Type B pancreatic cell (in vitro differentiated cells): ENCODE data around the gene ERGIC3. TPM values are rescaled to one million over a fixed set of nuclear protein-coding genes. Genes with fewer than 3 reads are reported as not detected.
"Not testable (repeated sequence)": the region's sequence is repeated elsewhere in the genome, so short reads cannot be mapped to it uniquely, and the experiment has no call there.

Source experiments
- DNase-seq: peaks from one replicate; pipeline ENCODE4 v3.0.0; 2021; ENCODE audit warnings: mixed read lengths; ENCODE audit not compliant: unreplicated experiment; ENCODE audit errors: extremely low spot score
- H3K27ac Mint-ChIP-seq: 2 replicates; pipeline ENCODE4 v1.8.0; 2021; ENCODE audit warnings: mild to moderate bottlenecking, mixed read lengths
- H3K27me3 Mint-ChIP-seq: 2 replicates; pipeline ENCODE4 v1.8.0; 2021; ENCODE audit warnings: mixed read lengths
- H3K36me3 Mint-ChIP-seq: 2 replicates; pipeline ENCODE4 v1.8.0; 2021; ENCODE audit warnings: mixed read lengths
- H3K4me1 Mint-ChIP-seq: one replicate; pipeline ENCODE4 v1.8.0; 2021; ENCODE audit warnings: mixed read lengths; ENCODE audit not compliant: unreplicated experiment
- H3K4me3 Mint-ChIP-seq: 2 replicates; pipeline ENCODE4 v1.8.0; 2021; ENCODE audit warnings: mild to moderate bottlenecking, mixed read lengths
- H3K9me3 Mint-ChIP-seq: 2 replicates; pipeline ENCODE4 v1.8.0; 2021; ENCODE audit warnings: mixed read lengths
- total RNA-seq: library from RNA; stranded (reverse); gene quantifications from 2 replicates; pipeline ENCODE4 v1.2.1, GENCODE V29; 2021; ENCODE audit warnings: low replicate concordance
- TF ChIP-seq, protein P1 (sequence below): fragments of 200-600 bp; sonication (generic); conservative IDR thresholded peaks from 2 replicates; pipeline ENCODE4 v1.5.0; 2021; ENCODE audit warnings: antibody characterized with exemption, mild to moderate bottlenecking

ERGIC3 gene
- total RNA-seq, 1 donor from 2014 or later = 288 TPM

DNA sequence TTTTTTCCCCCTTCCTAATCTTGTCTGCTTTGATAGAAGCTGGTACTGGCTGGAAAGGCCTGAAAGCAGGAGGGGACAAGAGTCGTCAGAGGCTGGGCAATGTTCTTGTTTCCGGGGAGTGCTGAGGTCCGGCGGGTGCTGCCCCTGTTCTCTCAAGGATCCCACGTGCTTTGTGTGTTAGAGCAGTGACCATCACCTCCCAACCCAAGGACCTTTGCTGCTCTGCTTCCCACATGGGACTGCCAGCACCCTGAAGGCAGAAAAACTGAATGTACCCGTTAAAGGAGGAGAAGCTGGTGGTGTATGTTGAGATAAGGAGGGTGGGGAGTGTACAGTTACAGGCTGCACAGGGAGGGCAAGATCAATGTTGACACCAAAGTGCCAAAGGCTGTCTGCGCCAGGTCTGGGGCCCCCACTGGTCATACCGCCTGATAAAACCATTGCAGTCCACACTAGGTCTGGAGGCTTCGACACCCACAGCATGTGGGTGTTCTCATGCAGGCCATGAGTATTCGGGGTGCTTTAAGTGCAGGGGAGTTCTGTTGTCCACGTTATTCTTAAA lies 27.4 kb upstream of the ERGIC3 start:
- DNase-seq = no peak
- Mint-ChIP-seq H3K27me3 (no peaks in the 10 kb centered on the region), H3K27ac (no peak overlapping the region)

DNA sequence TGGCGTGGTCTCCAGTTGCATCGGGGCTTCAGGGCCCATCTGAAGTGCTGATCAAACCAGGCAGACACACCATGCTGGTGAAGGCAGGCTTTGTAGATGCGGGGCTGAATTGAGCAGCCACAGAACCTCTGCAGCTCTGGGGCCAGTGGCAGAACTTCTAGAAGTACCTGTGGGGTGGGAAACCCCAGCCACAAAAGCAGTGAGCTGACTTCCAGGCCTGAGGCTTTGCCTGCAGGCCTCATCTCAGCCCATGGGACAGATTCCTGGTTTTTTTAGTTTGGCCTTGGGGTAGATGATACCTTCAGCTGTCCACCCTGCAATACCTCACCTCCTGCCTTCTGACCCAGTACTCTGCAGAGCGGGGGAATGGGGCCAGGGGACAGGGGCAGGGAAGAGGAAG lies 26.5 kb upstream of the ERGIC3 start:
- H3K4me3 Mint-ChIP-seq = no peak overlapping the region
- H3K27ac Mint-ChIP-seq = no peak overlapping the region
- TF ChIP-seq, protein P1, sequence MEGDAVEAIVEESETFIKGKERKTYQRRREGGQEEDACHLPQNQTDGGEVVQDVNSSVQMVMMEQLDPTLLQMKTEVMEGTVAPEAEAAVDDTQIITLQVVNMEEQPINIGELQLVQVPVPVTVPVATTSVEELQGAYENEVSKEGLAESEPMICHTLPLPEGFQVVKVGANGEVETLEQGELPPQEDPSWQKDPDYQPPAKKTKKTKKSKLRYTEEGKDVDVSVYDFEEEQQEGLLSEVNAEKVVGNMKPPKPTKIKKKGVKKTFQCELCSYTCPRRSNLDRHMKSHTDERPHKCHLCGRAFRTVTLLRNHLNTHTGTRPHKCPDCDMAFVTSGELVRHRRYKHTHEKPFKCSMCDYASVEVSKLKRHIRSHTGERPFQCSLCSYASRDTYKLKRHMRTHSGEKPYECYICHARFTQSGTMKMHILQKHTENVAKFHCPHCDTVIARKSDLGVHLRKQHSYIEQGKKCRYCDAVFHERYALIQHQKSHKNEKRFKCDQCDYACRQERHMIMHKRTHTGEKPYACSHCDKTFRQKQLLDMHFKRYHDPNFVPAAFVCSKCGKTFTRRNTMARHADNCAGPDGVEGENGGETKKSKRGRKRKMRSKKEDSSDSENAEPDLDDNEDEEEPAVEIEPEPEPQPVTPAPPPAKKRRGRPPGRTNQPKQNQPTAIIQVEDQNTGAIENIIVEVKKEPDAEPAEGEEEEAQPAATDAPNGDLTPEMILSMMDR = no peak
- H3K9me3 Mint-ChIP-seq = no peaks in the 10 kb centered on the region
- no peaks in the 10 kb centered on the region for H3K4me1 Mint-ChIP-seq
- H3K27me3 Mint-ChIP-seq = no peaks in the 10 kb centered on the region
- no peak for DNase-seq
- peaks cover 3% of the 10 kb centered on the region for H3K36me3 Mint-ChIP-seq

More for the DNA sequence above, 27.4 kb upstream of the ERGIC3 start:
- TF ChIP-seq, protein P1 = no peak
- Mint-ChIP-seq H3K4me3 (no peak overlapping the region), H3K4me1 (no peaks in the 10 kb centered on the region), H3K9me3 (no peaks in the 10 kb centered on the region), H3K36me3 (peaks cover 3% of the 10 kb centered on the region)

- Mint-ChIP-seq H3K27ac (no peak overlapping the region), H3K4me1 (no peaks in the 10 kb centered on the region), H3K9me3 (no peaks in the 10 kb centered on the region), H3K27me3 (no peaks in the 10 kb centered on the region), H3K36me3 (peaks cover 3% of the 10 kb centered on the region), H3K4me3 (no peak overlapping the region)
- no peak for DNase-seq
- TF ChIP-seq, protein P1 = no peak
These were observed 25.8 kb upstream of the ERGIC3 start for GRCh38 chr20:35515949-35516645.

- no peaks in the 10 kb centered on the region for H3K9me3 Mint-ChIP-seq
These were observed 24.8 kb upstream of the ERGIC3 start for GRCh38 chr20:35517125-35517524.

DNA sequence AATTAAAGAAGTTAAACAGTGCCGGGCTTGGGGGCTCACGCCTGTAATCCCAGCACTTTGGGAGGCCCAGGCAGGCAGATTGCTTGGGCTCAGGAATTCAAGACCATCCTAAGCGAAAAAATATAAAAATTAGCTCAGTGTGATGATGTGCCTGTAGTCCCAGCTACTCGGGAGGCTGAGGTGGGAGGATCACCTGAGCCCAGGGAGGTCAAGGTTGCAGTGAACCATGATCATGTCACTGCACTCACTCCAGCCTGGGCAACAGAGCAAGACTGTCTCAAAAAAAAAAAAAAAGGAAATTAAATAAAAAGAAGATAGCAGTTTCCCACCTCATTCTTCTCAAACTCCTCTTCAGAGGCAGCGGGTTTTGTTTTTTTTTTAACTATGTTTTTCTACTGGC lies 24.1 kb upstream of the ERGIC3 start:
- not testable (repeated sequence) for H3K4me3 Mint-ChIP-seq, H3K27me3 Mint-ChIP-seq, H3K4me1 Mint-ChIP-seq, H3K36me3 Mint-ChIP-seq, H3K9me3 Mint-ChIP-seq, DNase-seq, H3K27ac Mint-ChIP-seq

More at GRCh38 chr20:35517125-35517524, 24.8 kb upstream of the ERGIC3 start:
- H3K27me3 Mint-ChIP-seq = no peaks in the 10 kb centered on the region
- TF ChIP-seq, protein P1 = no peak
- no peaks in the 10 kb centered on the region for H3K4me1 Mint-ChIP-seq
- H3K36me3 Mint-ChIP-seq = no peaks in the 10 kb centered on the region
- no peak for DNase-seq
- no peak overlapping the region for H3K27ac Mint-ChIP-seq
- H3K4me3 Mint-ChIP-seq = no peak overlapping the region

- Mint-ChIP-seq H3K36me3 (no peaks in the 10 kb centered on the region), H3K27me3 (no peaks in the 10 kb centered on the region), H3K4me1 (no peaks in the 10 kb centered on the region), H3K9me3 (no peaks in the 10 kb centered on the region), H3K4me3 (no peak overlapping the region), H3K27ac (no peak overlapping the region)
- TF ChIP-seq, protein P1 = no peak
- no peak for DNase-seq
These were observed 22.9 kb upstream of the ERGIC3 start for GRCh38 chr20:35518955-35519354.
